H9 (cell line): ENCODE data around the gene ZFPM1. TPM values are rescaled to one million over a fixed set of nuclear protein-coding genes. Genes with fewer than 3 reads are reported as not detected.

Source experiments
- DNase-seq: peaks from one replicate; pipeline ENCODE4 v3.0.0-alpha.2; 2017
- H2AFZ ChIP-seq: one replicate; pipeline ENCODE4 v1.6.1; 2013; ENCODE audit warnings: mild to moderate bottlenecking, low read length, control low read depth, moderate library complexity
- H2AK5ac ChIP-seq: 2 replicates; pipeline ENCODE4 v1.6.1; 2013; ENCODE audit warnings: low read length, control low read depth, mixed read lengths; ENCODE audit not compliant: insufficient read length
- H2BK120ac ChIP-seq: one replicate; pipeline ENCODE4 v1.6.1; 2013; ENCODE audit warnings: low read depth, mild to moderate bottlenecking, low read length, control low read depth, inconsistent platforms; ENCODE audit not compliant: poor library complexity, severe bottlenecking
- H2BK12ac ChIP-seq: 2 replicates; pipeline ENCODE4 v1.6.1; 2013; ENCODE audit warnings: low read length, control low read depth, mixed read lengths, low read depth; ENCODE audit not compliant: insufficient read length
- H2BK15ac ChIP-seq: 2 replicates; pipeline ENCODE4 v1.6.1; 2013; ENCODE audit warnings: low read depth, low read length, control low read depth
- H2BK20ac ChIP-seq: one replicate; pipeline ENCODE4 v1.6.1; 2013; ENCODE audit warnings: low read depth, mild to moderate bottlenecking, low read length, control low read depth, inconsistent platforms; ENCODE audit not compliant: poor library complexity, severe bottlenecking
- H2BK5ac ChIP-seq: 2 replicates; pipeline ENCODE4 v1.6.1; 2013; ENCODE audit warnings: low read length, control low read depth, mixed read lengths; ENCODE audit not compliant: insufficient read length
- H3K14ac ChIP-seq: 2 replicates; pipeline ENCODE4 v1.6.1; 2013; ENCODE audit warnings: low read length, control low read depth; ENCODE audit not compliant: insufficient read depth
- H3K18ac ChIP-seq: 2 replicates; pipeline ENCODE4 v1.6.1; 2013; ENCODE audit warnings: low read depth, mild to moderate bottlenecking, mixed read lengths, low read length, control low read depth; ENCODE audit not compliant: insufficient read length
- H3K23ac ChIP-seq: 2 replicates; pipeline ENCODE4 v1.6.1; 2013; ENCODE audit warnings: low read length, control low read depth, mixed read lengths, low read depth; ENCODE audit not compliant: insufficient read length
- H3K23me2 ChIP-seq: 2 replicates; pipeline ENCODE4 v1.6.1; 2013; ENCODE audit warnings: low read depth, mild to moderate bottlenecking, mixed read lengths, low read length, control low read depth; ENCODE audit not compliant: insufficient read length, poor library complexity, severe bottlenecking
- H3K27ac ChIP-seq: 2 replicates; pipeline ENCODE4 v1.5.1; 2013; ENCODE audit warnings: low read length, control low read depth, mixed read lengths, low read depth; ENCODE audit not compliant: insufficient read length
- H3K27me3 ChIP-seq: 2 replicates; pipeline ENCODE4 v1.6.1; 2013; ENCODE audit warnings: low read length, control low read depth, inconsistent platforms; ENCODE audit not compliant: insufficient read depth
- H3K4ac ChIP-seq: 2 replicates; pipeline ENCODE4 v1.6.1; 2013; ENCODE audit warnings: low read depth, mild to moderate bottlenecking, control low read depth, inconsistent platforms, low read length, moderate library complexity
- H3K4me1 ChIP-seq: 2 replicates; pipeline ENCODE4 v1.6.1; 2013; ENCODE audit warnings: low read length, control low read depth, inconsistent platforms; ENCODE audit not compliant: insufficient read depth
- H3K4me2 ChIP-seq: 2 replicates; pipeline ENCODE4 v1.6.1; 2013; ENCODE audit warnings: low read length, control low read depth, mixed read lengths; ENCODE audit not compliant: insufficient read length, insufficient read depth
- H3K56ac ChIP-seq: 2 replicates; pipeline ENCODE4 v1.6.1; 2013; ENCODE audit warnings: low read depth, mild to moderate bottlenecking, mixed read lengths, low read length, control low read depth; ENCODE audit not compliant: insufficient read length
- H3K79me1 ChIP-seq: 2 replicates; pipeline ENCODE4 v1.6.1; 2013; ENCODE audit warnings: low read depth, mild to moderate bottlenecking, moderate library complexity, low read length, control low read depth, inconsistent platforms; ENCODE audit not compliant: insufficient read depth, poor library complexity, severe bottlenecking
- H3K79me2 ChIP-seq: 2 replicates; pipeline ENCODE4 v1.6.1; 2013; ENCODE audit warnings: low read length, control low read depth, inconsistent platforms; ENCODE audit not compliant: insufficient read depth
- H3K9ac ChIP-seq: 2 replicates; pipeline ENCODE4 v1.6.1; 2013; ENCODE audit warnings: low read length, control low read depth, mixed read lengths; ENCODE audit not compliant: insufficient read length; ENCODE audit errors: extremely low read depth
- H3K9me3 ChIP-seq: one replicate; pipeline ENCODE4 v1.6.1; 2013; ENCODE audit warnings: low read depth, low read length, inconsistent platforms; ENCODE audit not compliant: control insufficient read depth
- H3T11ph ChIP-seq: one replicate; pipeline ENCODE4 v1.6.1; 2013; ENCODE audit warnings: mild to moderate bottlenecking, low read length, control low read depth, inconsistent platforms
- H4K20me1 ChIP-seq: one replicate; pipeline ENCODE4 v1.6.1; 2013; ENCODE audit not compliant: control insufficient read depth, insufficient read length, insufficient read depth
- H4K5ac ChIP-seq: 2 replicates; pipeline ENCODE4 v1.6.1; 2013; ENCODE audit warnings: low read depth, mild to moderate bottlenecking, mixed read lengths, low read length, control low read depth; ENCODE audit not compliant: insufficient read length
- H4K8ac ChIP-seq: replicated peaks from 2 replicates; pipeline ENCODE4 v1.6.1; 2013; ENCODE audit warnings: low read length, control low read depth, mixed read lengths, low read depth; ENCODE audit not compliant: insufficient read length
- H4K91ac ChIP-seq: 2 replicates; pipeline ENCODE4 v1.6.1; 2013; ENCODE audit warnings: low read depth, mild to moderate bottlenecking, moderate library complexity, mixed read lengths, low read length, control low read depth; ENCODE audit not compliant: insufficient read length
- H3K27ac Mint-ChIP-seq, 3 experiments: 2 replicates in 2 of 3; 3 replicates in 1 of 3; pipeline ENCODE4 v1.8.0; 2020 to 2021; ENCODE audit warnings: mixed read lengths in 3 of 3, mild to moderate bottlenecking in 1 of 3, moderate library complexity in 1 of 3
- H3K27me3 Mint-ChIP-seq: 2 replicates; pipeline ENCODE4 v1.8.0; 2021; ENCODE audit warnings: low read depth, mild to moderate bottlenecking, moderate library complexity, mixed read lengths
- H3K36me3 Mint-ChIP-seq, 3 experiments: 2 replicates in 2 of 3; 3 replicates in 1 of 3; pipeline ENCODE4 v1.8.0; 2020 to 2021; ENCODE audit warnings: low read depth in 3 of 3, mixed read lengths in 3 of 3; ENCODE audit not compliant: insufficient read depth in 1 of 3
- H3K4me1 Mint-ChIP-seq, 2 experiments: 2 replicates each; pipeline ENCODE4 v1.8.0; 2020; ENCODE audit warnings: mixed read lengths in 2 of 2
- H3K4me3 Mint-ChIP-seq, 2 experiments: 2 replicates in 1 of 2; 3 replicates in 1 of 2; pipeline ENCODE4 v1.8.0; 2020 to 2021; ENCODE audit warnings: mild to moderate bottlenecking in 2 of 2, mixed read lengths in 2 of 2, moderate library complexity in 1 of 2
- H3K9me3 Mint-ChIP-seq, 2 experiments: 2 replicates in 1 of 2; 3 replicates in 1 of 2; pipeline ENCODE4 v1.8.0; 2020; ENCODE audit warnings: mild to moderate bottlenecking in 2 of 2, mixed read lengths in 2 of 2, moderate library complexity in 1 of 2
- WGBS: extraction: QIAGEN DNeasy Blood & Tissue Kit; methylation state at CpG from one replicate; pipeline ENCODE4 v1.1.7; 2013; ENCODE audit warnings: missing lambda C conversion rate, low lambda C conversion rate, mixed read lengths; ENCODE audit not compliant: insufficient read length; ENCODE audit errors: extremely low coverage; 5-methylcytosine and 5-hydroxymethylcytosine counted together
- total RNA-seq: library from RNA; stranded (reverse); gene quantifications from 2 replicates; pipeline ENCODE4 v1.2.1, GENCODE V29; 2021
- TF ChIP-seq, protein P1 (sequence below): fragments of 200-600 bp; sonication (generic); conservative IDR thresholded peaks from 3 replicates; pipeline ENCODE4 v1.8.0; 2021; ENCODE audit warnings: antibody characterized with exemption, mild to moderate bottlenecking

ZFPM1 gene
- total RNA-seq, 1 experiment from 2014 or later = 3.6 TPM

DNA sequence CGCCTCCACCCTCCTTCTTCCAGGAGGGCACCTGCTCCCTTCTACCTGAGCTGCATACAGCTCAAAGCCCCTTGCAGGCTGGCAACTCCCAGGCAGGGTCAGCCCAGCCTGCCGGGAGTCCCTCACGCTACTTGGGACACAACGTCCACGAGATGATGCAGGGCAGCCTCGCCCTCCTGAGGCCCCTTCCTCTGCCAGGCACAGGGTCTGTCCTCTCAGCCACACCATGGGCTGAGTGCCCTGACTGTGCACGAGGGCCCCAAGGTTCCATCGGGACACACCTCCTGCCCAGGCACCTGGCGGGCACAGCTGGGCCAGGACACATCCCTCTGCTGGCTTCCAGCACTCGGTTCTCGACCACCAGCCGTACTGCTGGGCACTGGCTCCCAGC is 86.2 kb downstream of the ZFPM1 start:
- no peak overlapping the region for H3K23ac ChIP-seq
- H3K18ac ChIP-seq = no peak overlapping the region
- Mint-ChIP-seq H3K9me3 (peaks cover 18 to 20% of the 10 kb centered on the region in 2 experiments), H3K36me3 (peaks cover 6 to 16% (median 11%) of the 10 kb centered on the region in 3 experiments; a peak in 5 of 7 replicates), H3K27me3 (peaks cover 41% of the 10 kb centered on the region), H3K4me1 (peaks cover 2 to 46% of the 10 kb centered on the region in 2 experiments), H3K27ac (no peak overlapping the region), H3K4me3 (no peak overlapping the region)
- H3K9me3 ChIP-seq = no peaks in the 10 kb centered on the region
- H3K4me1 ChIP-seq = no peaks in the 10 kb centered on the region
- no peak overlapping the region for H3K4me2 ChIP-seq
- H4K20me1 ChIP-seq = no peaks in the 10 kb centered on the region
- no peak overlapping the region for H2BK15ac ChIP-seq
- no peak overlapping the region for H2AFZ ChIP-seq
- H3K9ac ChIP-seq = no peak overlapping the region
- TF ChIP-seq, protein P1, sequence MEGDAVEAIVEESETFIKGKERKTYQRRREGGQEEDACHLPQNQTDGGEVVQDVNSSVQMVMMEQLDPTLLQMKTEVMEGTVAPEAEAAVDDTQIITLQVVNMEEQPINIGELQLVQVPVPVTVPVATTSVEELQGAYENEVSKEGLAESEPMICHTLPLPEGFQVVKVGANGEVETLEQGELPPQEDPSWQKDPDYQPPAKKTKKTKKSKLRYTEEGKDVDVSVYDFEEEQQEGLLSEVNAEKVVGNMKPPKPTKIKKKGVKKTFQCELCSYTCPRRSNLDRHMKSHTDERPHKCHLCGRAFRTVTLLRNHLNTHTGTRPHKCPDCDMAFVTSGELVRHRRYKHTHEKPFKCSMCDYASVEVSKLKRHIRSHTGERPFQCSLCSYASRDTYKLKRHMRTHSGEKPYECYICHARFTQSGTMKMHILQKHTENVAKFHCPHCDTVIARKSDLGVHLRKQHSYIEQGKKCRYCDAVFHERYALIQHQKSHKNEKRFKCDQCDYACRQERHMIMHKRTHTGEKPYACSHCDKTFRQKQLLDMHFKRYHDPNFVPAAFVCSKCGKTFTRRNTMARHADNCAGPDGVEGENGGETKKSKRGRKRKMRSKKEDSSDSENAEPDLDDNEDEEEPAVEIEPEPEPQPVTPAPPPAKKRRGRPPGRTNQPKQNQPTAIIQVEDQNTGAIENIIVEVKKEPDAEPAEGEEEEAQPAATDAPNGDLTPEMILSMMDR = no peak
- no peak overlapping the region for H3T11ph ChIP-seq
- H3K27me3 ChIP-seq = no peaks in the 10 kb centered on the region
- no peak overlapping the region for H2BK5ac ChIP-seq
- H4K91ac ChIP-seq = no peak overlapping the region
- no peak overlapping the region for H4K5ac ChIP-seq
- H2BK12ac ChIP-seq = no peak overlapping the region
- no peak overlapping the region for H2BK120ac ChIP-seq
- H3K79me1 ChIP-seq = no peaks in the 10 kb centered on the region
- H4K8ac ChIP-seq = no peak overlapping the region
- H3K4ac ChIP-seq = no peak overlapping the region
- H3K56ac ChIP-seq = no peak overlapping the region
- no peak overlapping the region for H3K27ac ChIP-seq
- no CpG with 5 or more reads among the region's 12 CpGs for WGBS
- H3K79me2 ChIP-seq = no peaks in the 10 kb centered on the region
- H2BK20ac ChIP-seq = no peak overlapping the region
- H3K23me2 ChIP-seq = no peaks in the 10 kb centered on the region
- no peak overlapping the region for H2AK5ac ChIP-seq
- H3K14ac ChIP-seq = no peak overlapping the region; the same call in 1 of the 2 replicates
- no peak for DNase-seq
